GM18861 (cell line): ENCODE measurements around the gene MANEAL.
"Not testable (repeated sequence)": the region's sequence is repeated elsewhere in the genome, so short reads cannot be mapped to it uniquely, and the experiment has no call there.

Experiments used
- ATAC-seq: cut with Tn5 transposase; IDR thresholded peaks from one replicate; pipeline ENCODE4 v1.9.1; 2021; ENCODE audit not compliant: unreplicated experiment

The MANEAL gene

DNA sequence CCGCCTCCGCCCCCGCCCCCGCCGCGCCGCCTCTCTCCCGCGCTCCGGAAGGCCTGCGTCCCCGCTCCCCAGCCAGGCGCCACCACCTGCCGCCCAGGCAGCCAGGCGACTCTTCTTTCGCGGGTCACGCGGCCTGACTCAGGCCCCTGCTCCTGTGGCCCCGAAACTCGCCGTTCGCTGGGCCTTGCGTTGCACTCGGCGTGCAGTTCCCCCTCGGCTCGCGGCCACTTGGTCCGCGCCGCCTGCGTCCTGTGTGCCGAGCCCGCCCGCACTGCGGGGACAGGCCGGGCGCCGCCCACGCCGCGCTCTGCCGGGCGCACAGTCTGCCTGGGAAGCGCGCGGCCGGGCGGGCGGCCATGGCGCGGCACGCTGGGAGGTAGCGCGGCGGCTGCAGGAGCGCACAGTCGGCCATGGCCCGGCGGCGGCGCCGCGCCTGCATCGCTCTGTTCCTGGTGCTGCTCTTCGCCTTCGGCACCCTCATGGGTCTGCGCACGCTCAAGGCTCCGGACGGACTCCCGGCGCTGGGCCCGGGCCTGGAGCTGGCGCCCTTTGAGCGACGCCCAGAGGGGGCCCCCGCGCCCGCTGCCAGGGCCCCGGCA, at the start of gene MANEAL:
Gene MANEAL, plus strand, starts transcription at position 75 of the 599 bp plus-strand sequence. Its CDS starts 336 bp downstream, at position 411.
- ATAC-seq, result no peak

GRCh38 chr1:37746806-37747205, 46.8 kb upstream of the MANEAL start:
- ATAC-seq, result no peak

- no peak for ATAC-seq
Observed at GRCh38 chr1:37748565-37748964, 45.1 kb upstream of the MANEAL start.

- no peak for ATAC-seq
Observed at GRCh38 chr1:37752213-37752582, 41.4 kb upstream of the MANEAL start.

GRCh38 chr1:37752583-37753471, 40.8 kb upstream of the MANEAL start:
- ATAC-seq, result no peak

GRCh38 chr1:37753473-37754321, 40.0 kb upstream of the MANEAL start:
- ATAC-seq, result no peak

DNA sequence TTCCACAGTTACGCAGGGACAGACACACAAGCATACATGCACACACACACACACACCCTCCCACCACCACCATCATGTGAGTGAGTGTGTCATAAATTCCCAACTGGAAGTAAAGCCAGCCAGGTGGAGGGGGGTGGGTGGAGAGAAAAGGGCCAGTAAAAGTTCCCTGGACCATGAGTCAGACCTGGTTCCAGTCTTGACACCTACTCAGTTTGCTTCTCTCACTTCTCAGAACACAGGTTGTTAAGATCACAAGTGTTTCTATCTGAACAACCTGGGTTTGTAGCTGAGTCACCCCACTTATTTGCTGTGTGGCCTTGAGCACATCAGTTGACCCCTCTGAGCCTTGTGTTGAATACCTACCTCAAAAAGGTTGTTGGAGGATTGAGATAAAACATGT, 38.4 kb upstream of the MANEAL start:
- ATAC-seq, result no peak

DNA sequence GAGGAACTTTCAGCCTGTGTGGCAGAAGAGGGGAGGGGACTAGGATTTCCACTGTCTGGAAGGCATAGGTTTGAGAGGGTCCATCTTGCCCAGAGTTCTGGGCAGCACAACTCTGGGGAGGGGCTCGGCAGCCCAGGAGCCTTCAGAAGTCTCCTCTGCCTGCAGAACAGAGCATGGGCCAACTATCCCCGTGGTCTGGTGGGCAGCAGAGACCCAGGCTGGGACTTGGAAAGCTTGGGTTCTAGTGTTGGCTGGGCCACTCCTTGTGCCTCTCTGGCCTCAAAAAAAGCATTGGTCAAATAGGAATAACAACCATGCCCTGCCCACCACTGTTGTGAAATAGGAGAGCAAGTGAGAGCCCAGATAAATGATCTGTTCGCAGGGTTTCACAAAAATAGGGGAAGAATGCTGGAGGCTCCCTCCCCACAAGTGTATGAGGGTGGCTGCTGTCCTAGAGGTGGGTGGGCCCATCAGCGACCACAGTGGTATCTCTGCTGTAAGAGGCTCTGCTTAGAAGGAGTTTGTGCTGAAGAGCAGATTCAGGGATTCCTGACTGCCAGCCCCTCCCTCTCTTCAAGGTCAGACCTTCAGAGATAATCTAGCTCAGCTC, 37.6 kb upstream of the MANEAL start:
- ATAC-seq, result no peak

DNA sequence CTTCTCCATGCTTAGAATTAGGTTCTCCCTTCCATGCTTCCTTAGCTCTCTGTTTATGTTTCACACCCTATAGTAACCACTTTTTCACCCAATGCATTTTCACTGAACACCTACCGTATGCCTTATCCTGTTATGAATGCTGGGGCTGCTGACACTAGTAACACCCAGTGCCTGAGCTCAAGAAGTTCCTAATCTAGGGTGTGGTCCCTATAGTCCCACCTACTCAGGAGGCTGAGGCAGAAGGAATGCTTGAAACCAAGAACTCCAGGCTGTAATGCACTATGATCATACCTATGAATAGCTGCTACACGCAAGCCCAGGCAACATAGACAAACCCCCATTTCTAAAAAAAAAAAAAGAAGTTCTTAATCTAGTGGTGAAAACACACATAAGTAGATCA, 34.2 kb upstream of the MANEAL start:
- no peak for ATAC-seq

GRCh38 chr1:37761416-37762095, 32.1 kb upstream of the MANEAL start:
- ATAC-seq, result no peak

DNA sequence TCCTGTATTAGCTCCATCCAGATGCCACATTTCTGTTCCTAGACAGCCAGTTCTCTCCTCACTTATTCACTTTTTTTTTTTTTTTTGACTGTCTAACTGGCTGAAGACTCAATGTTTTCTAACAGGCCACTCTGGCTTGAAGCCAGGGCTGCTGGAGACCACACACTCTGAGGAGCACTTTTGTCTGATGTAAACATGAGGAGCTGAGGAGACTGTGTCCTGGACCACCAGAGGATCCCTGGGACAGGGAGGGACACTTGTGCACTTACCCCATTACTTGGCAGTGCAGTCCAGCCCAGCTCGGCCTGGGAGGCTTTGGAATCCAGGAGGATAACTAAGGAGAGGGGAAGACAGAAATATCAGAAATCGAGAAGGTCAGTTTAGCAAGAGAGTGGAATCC, 31.1 kb upstream of the MANEAL start:
- ATAC-seq, result no peak

DNA sequence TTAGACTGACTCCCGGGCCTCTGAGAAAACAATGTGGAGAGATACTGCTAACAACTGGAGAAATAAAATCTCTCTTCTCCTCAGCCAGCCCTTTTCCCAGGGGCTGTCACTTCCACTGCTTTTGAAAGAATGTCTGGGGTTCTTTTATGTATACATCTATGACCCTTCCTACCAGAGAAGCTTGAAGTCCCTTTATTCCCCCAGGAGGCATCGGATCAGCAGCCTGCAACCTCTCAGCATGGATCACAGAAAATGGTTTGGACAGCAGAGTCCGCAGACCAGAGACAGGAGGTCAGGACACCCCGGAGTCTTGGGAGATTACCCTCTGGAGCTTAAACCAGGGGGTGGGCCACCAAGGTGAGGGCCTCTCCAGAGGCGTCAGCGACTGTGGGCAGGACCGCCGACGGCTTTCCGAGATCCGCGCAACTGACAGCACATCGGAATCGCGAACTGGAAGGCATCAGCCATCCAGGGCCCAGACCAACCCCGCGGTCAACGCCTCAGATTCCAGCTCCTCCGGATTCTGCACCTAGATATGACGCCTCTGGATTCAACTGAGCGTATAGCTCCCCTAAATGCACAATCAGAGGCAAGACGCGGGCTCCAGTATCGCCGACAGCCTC, 29.7 kb upstream of the MANEAL start:
- ATAC-seq, result no peak

DNA sequence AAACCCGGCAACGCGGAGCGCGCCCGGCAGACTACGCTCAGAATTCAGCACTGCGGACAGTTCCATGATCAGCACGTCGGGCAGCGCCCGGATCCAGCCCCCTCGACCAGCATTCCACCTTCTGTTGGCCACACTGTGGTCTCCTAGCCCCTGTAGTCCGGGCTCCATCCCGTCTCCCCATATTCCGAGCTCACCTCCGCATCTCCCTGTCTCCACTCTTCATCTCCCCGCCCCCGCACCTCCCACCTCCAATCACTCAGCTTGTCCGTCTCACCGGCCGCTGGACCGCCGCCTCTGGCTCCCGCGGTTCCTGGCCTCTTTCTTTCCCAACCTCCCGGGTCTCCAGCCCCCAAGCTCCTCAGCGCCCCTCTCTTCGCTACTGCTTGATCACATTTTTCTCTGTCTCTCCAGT, 29.2 kb upstream of the MANEAL start:
- ATAC-seq, result no peak

- no peak for ATAC-seq
Observed at GRCh38 chr1:37764888-37765441, 28.7 kb upstream of the MANEAL start, which contains the start of gene EPHA10. TSS of gene EPHA10 (minus strand) at chr1:37765120. CDS start at chr1:37765066, 54 bp downstream.

- no peak for ATAC-seq
Observed at GRCh38 chr1:37765916-37766664, 27.6 kb upstream of the MANEAL start.

- no peak for ATAC-seq
Observed at GRCh38 chr1:37767488-37767887, 26.2 kb upstream of the MANEAL start.

DNA sequence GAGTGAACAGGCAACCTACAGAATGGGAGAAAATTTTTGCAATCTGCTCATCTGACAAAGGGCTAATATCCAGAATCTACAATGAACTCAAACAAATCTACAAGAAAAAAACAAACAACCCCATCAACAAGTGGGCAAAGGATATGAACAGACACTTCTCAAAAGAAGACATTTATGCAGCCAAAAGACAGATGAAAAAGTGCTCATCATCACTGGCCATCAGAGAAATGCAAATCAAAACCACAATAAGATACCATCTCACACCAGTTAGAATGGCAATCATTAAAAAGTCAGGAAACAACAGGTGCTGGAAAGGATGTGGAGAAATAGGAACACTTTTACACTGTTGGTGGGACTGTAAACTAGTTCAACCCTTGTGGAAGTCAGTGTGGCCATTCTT, 22.2 kb upstream of the MANEAL start:
- ATAC-seq, result not testable (repeated sequence)

DNA sequence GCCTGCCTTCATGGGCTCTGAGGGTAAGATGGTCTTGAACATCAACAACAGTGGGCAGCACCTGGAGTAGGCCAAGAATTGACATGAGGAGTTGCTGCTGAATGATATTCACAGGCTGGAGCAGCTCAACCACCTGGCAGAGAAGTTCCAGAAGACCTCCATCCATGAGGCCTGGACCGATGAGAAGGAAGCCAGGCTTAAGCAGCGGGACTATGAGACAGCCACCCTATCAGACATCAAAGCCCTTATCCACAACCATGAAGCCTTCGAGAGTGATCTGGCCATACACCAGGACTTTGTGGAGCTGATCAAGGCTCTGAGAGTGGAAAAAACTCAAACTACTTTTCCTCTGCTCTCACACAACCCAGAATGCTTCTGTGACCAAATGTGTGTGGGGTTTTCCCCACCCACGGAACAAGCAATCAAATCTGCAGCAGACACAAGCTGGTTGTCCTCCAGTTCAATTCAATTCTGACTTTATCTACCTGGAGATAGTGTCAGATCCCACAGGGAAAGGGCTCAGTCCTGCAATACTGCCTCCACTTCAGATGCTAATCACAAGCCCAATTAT, 16.6 kb upstream of the MANEAL start:
- no peak for ATAC-seq

GRCh38 chr1:37778654-37779053, 15.0 kb upstream of the MANEAL start:
- no peak for ATAC-seq
